Vagina (tissue), 2 donors: ENCODE results near the gene SMARCC2.

Experiments used
- CTCF ChIP-seq, 3 experiments: fragments of 450-650 bp in 2 of 3; fragments of 200-600 bp in 1 of 3; sonication (generic) in 1 of 3; IDR thresholded peaks; one replicate each; pipeline ENCODE4 v1.5.1; 2017 to 2019; ENCODE audit warnings: antibody characterized with exemption in 3 of 3, mild to moderate bottlenecking in 2 of 3, moderate library complexity in 2 of 3
- POLR2A ChIP-seq, 2 donors: fragments of 450-650 bp; IDR thresholded peaks; one replicate each; pipeline ENCODE4 v1.6.1; 2017; ENCODE audit warnings: antibody characterized with exemption in 2 of 2, mild to moderate bottlenecking in 2 of 2, moderate library complexity in 2 of 2
- POLR2AphosphoS5 ChIP-seq, 2 donors: sonication (generic); formaldehyde crosslinking; IDR thresholded peaks; one replicate each; pipeline ENCODE4 v1.9.0; 2017; ENCODE audit warnings: antibody characterized with exemption in 2 of 2, mild to moderate bottlenecking in 2 of 2, low read depth in 1 of 2; ENCODE audit not compliant: insufficient read depth in 1 of 2

- TF ChIP-seq CTCF (IDR thresholded peaks at IDR 0.05) (no peak), POLR2AphosphoS5 (IDR thresholded peaks at IDR 0.05; ENCODE audit: insufficient read depth in 1 of 2, low read depth in 1 of 2) (no peak), POLR2A (IDR thresholded peaks at IDR 0.05) (no peak)
These were observed 54.4 kb downstream of the SMARCC2 start for GRCh38 chr12:56134897-56135296.
